ENCODE results near the gene PLD6.

PLD6 gene

DNA sequence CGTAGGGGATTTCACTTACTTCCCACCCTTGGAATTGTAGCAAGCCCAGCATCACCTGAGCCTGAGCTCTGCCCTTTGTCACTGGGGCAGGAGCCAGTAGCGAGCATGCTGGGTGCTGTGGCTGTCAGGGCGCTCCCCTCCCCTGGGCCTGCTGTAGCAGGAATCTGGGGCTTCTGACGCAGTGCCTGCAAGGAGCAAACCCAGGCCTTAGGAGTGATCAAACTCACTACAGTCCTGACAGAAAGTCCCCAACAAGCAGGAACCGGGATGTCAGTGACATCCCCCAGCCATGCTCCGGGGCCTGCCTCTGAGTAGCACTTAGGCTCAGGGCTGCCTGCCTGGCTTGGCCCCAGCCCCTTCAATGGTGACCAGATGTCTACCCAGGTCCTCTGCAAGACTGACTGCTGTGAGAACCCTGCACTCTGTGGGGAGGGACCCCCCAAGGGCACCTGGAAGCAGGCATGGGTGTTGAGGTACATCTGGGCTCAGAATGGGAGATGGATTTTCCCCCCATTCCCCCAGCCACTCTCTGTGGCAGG lies 23.5 kb downstream of the PLD6 start:
- no peak overlapping the region for H3K4me3 ChIP-seq (replicated peaks; ENCODE audit: low read depth, low read length)
- no peak for DNase-seq (ENCODE audit: extremely low read depth, low read depth)
- TF ChIP-seq, protein P1, sequence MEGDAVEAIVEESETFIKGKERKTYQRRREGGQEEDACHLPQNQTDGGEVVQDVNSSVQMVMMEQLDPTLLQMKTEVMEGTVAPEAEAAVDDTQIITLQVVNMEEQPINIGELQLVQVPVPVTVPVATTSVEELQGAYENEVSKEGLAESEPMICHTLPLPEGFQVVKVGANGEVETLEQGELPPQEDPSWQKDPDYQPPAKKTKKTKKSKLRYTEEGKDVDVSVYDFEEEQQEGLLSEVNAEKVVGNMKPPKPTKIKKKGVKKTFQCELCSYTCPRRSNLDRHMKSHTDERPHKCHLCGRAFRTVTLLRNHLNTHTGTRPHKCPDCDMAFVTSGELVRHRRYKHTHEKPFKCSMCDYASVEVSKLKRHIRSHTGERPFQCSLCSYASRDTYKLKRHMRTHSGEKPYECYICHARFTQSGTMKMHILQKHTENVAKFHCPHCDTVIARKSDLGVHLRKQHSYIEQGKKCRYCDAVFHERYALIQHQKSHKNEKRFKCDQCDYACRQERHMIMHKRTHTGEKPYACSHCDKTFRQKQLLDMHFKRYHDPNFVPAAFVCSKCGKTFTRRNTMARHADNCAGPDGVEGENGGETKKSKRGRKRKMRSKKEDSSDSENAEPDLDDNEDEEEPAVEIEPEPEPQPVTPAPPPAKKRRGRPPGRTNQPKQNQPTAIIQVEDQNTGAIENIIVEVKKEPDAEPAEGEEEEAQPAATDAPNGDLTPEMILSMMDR (IDR thresholded peaks at IDR 0.05; ENCODE audit: low read depth, low read length, missing control alignments), result no peak

DNA sequence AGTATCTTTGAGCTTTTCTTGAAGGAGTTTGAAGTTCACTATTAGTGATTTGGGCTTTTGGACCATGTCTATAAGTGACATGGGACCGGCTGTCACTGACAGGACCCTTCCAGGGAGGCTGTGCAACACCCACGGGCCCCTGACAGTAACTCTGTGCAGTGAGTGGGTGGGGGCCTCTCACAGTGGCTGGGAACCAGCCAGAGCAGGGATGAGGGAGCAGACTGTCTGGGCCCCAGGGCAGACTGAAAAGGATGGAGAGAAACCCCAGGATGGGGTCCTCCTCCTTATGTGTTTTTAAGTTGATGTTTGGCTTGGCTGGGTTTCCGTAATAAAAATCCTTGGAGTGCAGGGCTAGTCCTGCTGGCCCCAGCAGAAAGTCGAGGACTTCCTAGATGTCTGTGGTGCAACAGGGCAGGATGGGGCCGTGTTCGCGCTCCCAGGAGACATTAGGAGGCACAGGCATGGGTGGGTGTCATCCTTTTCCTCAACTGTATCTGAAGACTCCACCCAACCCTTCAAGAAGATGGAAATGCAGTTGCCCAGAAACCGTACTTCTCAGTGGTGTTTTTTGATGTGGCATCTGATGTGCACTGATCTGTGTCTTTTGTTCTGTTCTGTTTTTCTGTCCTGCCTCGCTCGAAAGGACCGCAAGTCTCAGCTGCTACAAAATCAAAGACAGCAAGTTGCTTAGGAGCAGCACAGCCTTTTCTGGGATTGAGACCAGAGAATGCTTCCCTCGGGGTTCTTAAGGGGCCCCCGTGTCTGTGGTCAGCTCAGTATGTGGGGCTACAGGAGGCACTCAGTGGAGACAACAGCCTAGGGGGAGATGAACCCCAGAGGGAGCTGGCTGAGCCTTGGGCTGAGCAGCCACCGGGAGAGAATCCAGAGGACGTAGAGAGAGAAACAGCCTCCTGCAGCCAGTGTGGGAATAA lies 24.2 kb downstream of the PLD6 start:
- no peak overlapping the region for H3K4me3 ChIP-seq (replicated peaks; ENCODE audit: low read depth, low read length)
- TF ChIP-seq, protein P1 (IDR thresholded peaks at IDR 0.05; ENCODE audit: low read depth, low read length, missing control alignments), result no peak
- no peak for DNase-seq (ENCODE audit: extremely low read depth, low read depth)

- TF ChIP-seq, protein P1 (IDR thresholded peaks at IDR 0.05; ENCODE audit: low read depth, low read length, missing control alignments), result no peak
- DNase-seq (ENCODE audit: extremely low read depth, low read depth), result no peak
- H3K4me3 ChIP-seq (replicated peaks; ENCODE audit: low read depth, low read length), result no peak overlapping the region
These were observed 25.2 kb downstream of the PLD6 start for GRCh38 chr17:17180741-17181525.

DNA sequence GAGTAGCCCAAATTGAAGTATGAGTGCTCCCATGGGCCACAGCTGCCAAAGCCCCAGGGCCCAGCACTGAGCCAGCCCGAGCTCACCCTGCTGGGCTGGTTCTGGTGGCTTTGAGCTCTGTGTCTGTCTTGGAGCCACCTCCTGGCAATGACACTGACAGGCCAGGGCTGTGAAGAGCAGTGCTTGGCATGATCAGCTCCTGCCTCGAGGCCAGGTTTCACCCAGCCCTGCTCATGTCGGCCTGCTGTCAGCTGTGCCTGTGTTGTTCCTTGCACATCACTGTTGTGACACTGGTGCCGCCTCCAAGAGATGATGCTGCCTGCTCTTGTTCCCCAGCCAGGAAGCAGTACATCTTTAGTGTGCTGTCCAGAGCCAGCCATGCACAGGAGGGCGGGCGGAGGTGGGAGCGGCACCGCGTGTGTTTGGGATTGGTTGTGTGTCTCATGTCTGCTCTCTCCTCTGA lies 26.0 kb downstream of the PLD6 start:
- H3K4me3 ChIP-seq (replicated peaks; ENCODE audit: low read depth, low read length), result no peak overlapping the region
- DNase-seq (ENCODE audit: extremely low read depth, low read depth), result no peak
- TF ChIP-seq, protein P1 (IDR thresholded peaks at IDR 0.05; ENCODE audit: low read depth, low read length, missing control alignments), result no peak

GRCh38 chr17:17179371-17179827 lies 26.7 kb downstream of the PLD6 start:
- no peak for DNase-seq (ENCODE audit: extremely low read depth, low read depth)
- no peak overlapping the region for H3K4me3 ChIP-seq (replicated peaks; ENCODE audit: low read depth, low read length)
- TF ChIP-seq, protein P1 (IDR thresholded peaks at IDR 0.05; ENCODE audit: low read depth, low read length, missing control alignments), result no peak

GRCh38 chr17:17177176-17177575 lies 29.0 kb downstream of the PLD6 start:
- no peak overlapping the region for H3K4me3 ChIP-seq (replicated peaks; ENCODE audit: low read depth, low read length)
- TF ChIP-seq, protein P1 (IDR thresholded peaks at IDR 0.05; ENCODE audit: low read depth, low read length, missing control alignments), result no peak
- DNase-seq (ENCODE audit: extremely low read depth, low read depth), result no peak

All from HFF-Myc (cell line).